Measurements from ENCODE around the gene TIMM13. TPM values are rescaled to one million over a fixed set of nuclear protein-coding genes. Genes with fewer than 3 reads are reported as not detected.
A peak's percentile ranks its signal among the peaks of the same experiment; 100 is the strongest.

The TIMM13 gene
- total RNA-seq, 4 donors from 2014 or later, result 10.8 to 54.9 (median 30.8) TPM

GRCh38 chr19:2385053-2385721, 42.2 kb downstream of the TIMM13 start:
- peak; percentile 51 for DNase-seq
- intact Hi-C loops (cut with DNase I; ENCODE audit: low total_unique reads), result no loop called here
- Histone ChIP-seq H3K9me3 (peaks cover 0 to 6% of the 10 kb centered on the region in 2 donors), H3K4me1 (peaks cover 0 to 11% (median 2%) of the 10 kb centered on the region in 4 donors), H3K36me3 (no peaks in the 10 kb centered on the region), H3K4me3 (no peak overlapping the region), H3K27ac (peak overlapping the region in 2 of 4 donors; percentile 48 to 57), H3K27me3 (peaks cover 14% of the 10 kb centered on the region)
- in situ Hi-C loops (cut with MboI; ENCODE audit: low pct_ligation_motif_present in 1 of 4, low pct_unique_long_range_greater_than_20kb in 1 of 4, low sequenced_read_pairs in 3 of 4), result loop anchor here in 2 of 4 donors (25.0 kb wide), 1 partner anchor 98 kb away; the partner anchor contains the start of gene PEAK3 (in 2 of the 2)
- WGBS, 2 donors (ENCODE audit: low coverage in 1 of 2), result 25 to 44% methylated on average over 6 to 31 of the region's 37 CpGs
- TF ChIP-seq POLR2AphosphoS5 (IDR thresholded peaks at IDR 0.05) (peak in 2 of 3 donors; percentile 35 to 39), CTCF (IDR thresholded peaks at IDR 0.05) (no peak)

GRCh38 chr19:2382530-2383222, 44.7 kb downstream of the TIMM13 start:
- peaks cover 14% of the 10 kb centered on the region for H3K27me3 ChIP-seq
- in situ Hi-C loops (cut with MboI; ENCODE audit: low pct_ligation_motif_present in 1 of 4, low pct_unique_long_range_greater_than_20kb in 1 of 4, low sequenced_read_pairs in 3 of 4), result loop anchor here in 2 of 4 donors (25.0 kb wide), 1 partner anchor 95 kb away; the partner anchor contains the start of gene PEAK3 (in 2 of the 2)
- WGBS, 2 donors (ENCODE audit: low coverage in 1 of 2), result 91 to 100% methylated on average over 2 to 13 of the region's 13 CpGs
- H3K4me3 ChIP-seq, result no peak overlapping the region
- TF ChIP-seq POLR2AphosphoS5 (IDR thresholded peaks at IDR 0.05) (no peak), CTCF (IDR thresholded peaks at IDR 0.05) (no peak), EP300 (IDR thresholded peaks at IDR 0.05; ENCODE audit: low read depth) (no peak)
- no peak for DNase-seq
- no peak overlapping the region for H3K27ac ChIP-seq
- intact Hi-C loops (cut with DNase I; ENCODE audit: low total_unique reads), result no loop called here
- no peaks in the 10 kb centered on the region for H3K36me3 ChIP-seq
- H3K4me1 ChIP-seq, result peaks cover 0 to 11% (median 2%) of the 10 kb centered on the region in 4 donors
- peaks cover 0 to 6% of the 10 kb centered on the region in 2 donors for H3K9me3 ChIP-seq

- in situ Hi-C loops (cut with MboI; ENCODE audit: low pct_ligation_motif_present in 1 of 4, low pct_unique_long_range_greater_than_20kb in 1 of 4, low sequenced_read_pairs in 3 of 4), result loop anchor here in 2 of 4 donors (25.0 kb wide), 1 partner anchor 94 kb away; the partner anchor contains the start of gene PEAK3 (in 2 of the 2)
- TF ChIP-seq CTCF (IDR thresholded peaks at IDR 0.05) (no peak), POLR2AphosphoS5 (IDR thresholded peaks at IDR 0.05) (no peak), POLR2A (IDR thresholded peaks at IDR 0.05) (no peak), EP300 (IDR thresholded peaks at IDR 0.05; ENCODE audit: low read depth) (no peak)
- intact Hi-C loops (cut with DNase I; ENCODE audit: low total_unique reads), result no loop called here
Observed at GRCh38 chr19:2381148-2381820, 46.1 kb downstream of the TIMM13 start.

GRCh38 chr19:2380567-2380966, 46.8 kb downstream of the TIMM13 start:
- WGBS, 2 donors (ENCODE audit: low coverage in 1 of 2), result 33 to 86% methylated on average over 1 to 2 of the region's 2 CpGs
- Histone ChIP-seq H3K4me1 (peaks cover 0 to 8% (median under 1%) of the 10 kb centered on the region in 4 donors), H3K36me3 (no peaks in the 10 kb centered on the region), H3K4me3 (no peak overlapping the region), H3K27me3 (peaks cover 10% of the 10 kb centered on the region), H3K27ac (no peak overlapping the region), H3K9me3 (peaks cover 0 to 6% of the 10 kb centered on the region in 2 donors)
- DNase-seq, result no peak
- in situ Hi-C loops (cut with MboI; ENCODE audit: low pct_ligation_motif_present in 1 of 4, low pct_unique_long_range_greater_than_20kb in 1 of 4, low sequenced_read_pairs in 3 of 4) (loop anchor here in 2 of 4 donors (25.0 kb wide), 1 partner anchor 93 kb away; the partner anchor contains the start of gene PEAK3 (in 2 of the 2)), intact Hi-C loops (cut with DNase I; ENCODE audit: low total_unique reads) (no loop called here)
- TF ChIP-seq EP300 (IDR thresholded peaks at IDR 0.05; ENCODE audit: low read depth) (no peak), CTCF (IDR thresholded peaks at IDR 0.05) (no peak), POLR2A (IDR thresholded peaks at IDR 0.05) (no peak), POLR2AphosphoS5 (IDR thresholded peaks at IDR 0.05) (no peak)

More at GRCh38 chr19:2381148-2381820, 46.1 kb downstream of the TIMM13 start:
- Histone ChIP-seq H3K36me3 (no peaks in the 10 kb centered on the region), H3K4me1 (peaks cover 0 to 11% (median 2%) of the 10 kb centered on the region in 4 donors), H3K27me3 (peaks cover 10% of the 10 kb centered on the region), H3K4me3 (no peak overlapping the region), H3K9me3 (peaks cover 0 to 6% of the 10 kb centered on the region in 2 donors), H3K27ac (no peak overlapping the region)
- 55 to 72% methylated on average over 5 to 18 of the region's 18 CpGs for WGBS, 2 donors (ENCODE audit: low coverage in 1 of 2)
- DNase-seq, result no peak
